Liver (tissue), 9 donors: Measurements from ENCODE around the gene GRID1. TPM values are rescaled to one million over a fixed set of nuclear protein-coding genes. Genes with fewer than 3 reads are reported as not detected.

Source experiments
- DNase-seq: peaks from one replicate; pipeline ENCODE4 v3.0.0-alpha.2; 2017; ENCODE audit warnings: low spot score
- H3K27ac ChIP-seq, 2 donors: one replicate each; pipeline ENCODE4 v1.7.0; 2013; ENCODE audit warnings: inconsistent platforms in 2 of 2, low read length in 2 of 2, control low read depth in 1 of 2, low read depth in 1 of 2, mild to moderate bottlenecking in 1 of 2
- H3K27me3 ChIP-seq, 4 donors: one replicate each; pipeline versions ENCODE4 v1.6.1 to v1.7.0; 2013; ENCODE audit warnings: low read length in 3 of 4, inconsistent platforms in 1 of 4, mild to moderate bottlenecking in 1 of 4, moderate library complexity in 1 of 4; ENCODE audit not compliant: control insufficient read depth in 4 of 4, insufficient read depth in 4 of 4
- H3K36me3 ChIP-seq, 4 donors: one replicate each; pipeline versions ENCODE4 v1.6.1 to v1.7.0; 2013; ENCODE audit warnings: low read length in 3 of 4, mild to moderate bottlenecking in 3 of 4, low read depth in 1 of 4, moderate library complexity in 1 of 4; ENCODE audit not compliant: control insufficient read depth in 4 of 4, insufficient read depth in 3 of 4
- H3K4me1 ChIP-seq, 4 donors: one replicate each; pipeline versions ENCODE4 v1.6.1 to v1.7.0; 2013; ENCODE audit warnings: low read length in 3 of 4, mild to moderate bottlenecking in 3 of 4, moderate library complexity in 1 of 4; ENCODE audit not compliant: control insufficient read depth in 4 of 4, insufficient read depth in 4 of 4
- H3K4me3 ChIP-seq, 3 donors: one replicate each; pipeline versions ENCODE4 v1.6.1 to v1.7.0; 2013; ENCODE audit warnings: low read length in 3 of 3, control low read depth in 1 of 3, low read depth in 1 of 3, mild to moderate bottlenecking in 1 of 3
- H3K9ac ChIP-seq, 2 donors: one replicate each; pipeline ENCODE4 v1.7.0; 2013; ENCODE audit warnings: low read length in 2 of 2, mild to moderate bottlenecking in 2 of 2, moderate library complexity in 2 of 2, control low read depth in 1 of 2, low read depth in 1 of 2
- H3K9me3 ChIP-seq, 4 donors: one replicate each; pipeline versions ENCODE4 v1.6.1 to v1.7.0; 2013; ENCODE audit warnings: low read length in 3 of 4; ENCODE audit not compliant: control insufficient read depth in 4 of 4
- ATF3 ChIP-seq: IDR thresholded peaks from 2 replicates; pipeline ENCODE4 v1.6.1; 2016; ENCODE audit warnings: antibody characterized with exemption
- CTCF ChIP-seq: fragments of 150-350 bp; IDR thresholded peaks from 2 replicates; pipeline ENCODE4 v1.5.1; 2017; ENCODE audit warnings: improper control_type of control experiment, low read depth, low read length; ENCODE audit not compliant: missing input control
- EGR1 ChIP-seq, 2 donors: IDR thresholded peaks; 2 replicates each; pipeline ENCODE4 v1.6.1; 2016 to 2018; ENCODE audit warnings: antibody characterized with exemption in 2 of 2, low read depth in 2 of 2
- FOXA1 ChIP-seq: IDR thresholded peaks from 2 replicates; pipeline ENCODE4 v1.6.1; 2016; ENCODE audit warnings: antibody characterized with exemption
- FOXA2 ChIP-seq: IDR thresholded peaks from 2 replicates; pipeline ENCODE4 v1.6.1; 2016; ENCODE audit warnings: antibody characterized with exemption
- GABPA ChIP-seq, 2 donors: IDR thresholded peaks in 1 of 2; conservative IDR thresholded peaks in 1 of 2; 2 replicates each; pipeline ENCODE4 v1.6.1; 2016; ENCODE audit warnings: antibody characterized with exemption in 2 of 2, mild to moderate bottlenecking in 1 of 2, moderate library complexity in 1 of 2
- HNF4A ChIP-seq, 2 donors: conservative IDR thresholded peaks; 2 replicates each; pipeline ENCODE4 v1.6.1; 2016; ENCODE audit warnings: antibody characterized with exemption in 2 of 2, mild to moderate bottlenecking in 2 of 2
- HNF4G ChIP-seq: IDR thresholded peaks from 2 replicates; pipeline ENCODE4 v1.6.1; 2016; ENCODE audit warnings: antibody characterized with exemption
- JUND ChIP-seq, 2 donors: IDR thresholded peaks; 2 replicates each; pipeline ENCODE4 v1.6.1; 2016; ENCODE audit warnings: antibody characterized with exemption in 2 of 2
- MAX ChIP-seq: IDR thresholded peaks from 2 replicates; pipeline ENCODE4 v1.6.1; 2016; ENCODE audit warnings: antibody characterized with exemption
- NR2F2 ChIP-seq: IDR thresholded peaks from 2 replicates; pipeline ENCODE4 v1.6.1; 2016; ENCODE audit warnings: antibody characterized with exemption
- RAD21 ChIP-seq, 2 donors: IDR thresholded peaks; 2 replicates each; pipeline ENCODE4 v1.6.1; 2016; ENCODE audit warnings: antibody characterized with exemption in 2 of 2, mild to moderate bottlenecking in 2 of 2
- REST ChIP-seq: IDR thresholded peaks from 2 replicates; pipeline ENCODE4 v1.6.1; 2016; ENCODE audit warnings: antibody characterized with exemption, mild to moderate bottlenecking
- RXRA ChIP-seq, 2 donors: IDR thresholded peaks; 2 replicates each; pipeline ENCODE4 v1.6.1; 2017 to 2018; ENCODE audit warnings: antibody characterized with exemption in 2 of 2, mild to moderate bottlenecking in 1 of 2
- SP1 ChIP-seq: IDR thresholded peaks from 2 replicates; pipeline ENCODE4 v1.6.1; 2018; ENCODE audit warnings: antibody characterized with exemption, mild to moderate bottlenecking
- TAF1 ChIP-seq: conservative IDR thresholded peaks from 2 replicates; pipeline ENCODE4 v1.6.1; 2016; ENCODE audit warnings: antibody characterized with exemption, mild to moderate bottlenecking
- YY1 ChIP-seq: IDR thresholded peaks from 2 replicates; pipeline ENCODE4 v1.6.1; 2016; ENCODE audit warnings: antibody characterized with exemption, mild to moderate bottlenecking
- ZBTB33 ChIP-seq: IDR thresholded peaks from 2 replicates; pipeline ENCODE4 v1.6.1; 2016; ENCODE audit warnings: antibody characterized with exemption
- WGBS: extraction: QIAGEN DNeasy Blood & Tissue Kit; methylation state at CpG from one replicate; pipeline ENCODE4 v1.1.7; 2013; 5-methylcytosine and 5-hydroxymethylcytosine counted together
- polyA plus RNA-seq, 2 donors: library from polyadenylated mRNA; stranded (reverse) in 1 of 2; unstranded in 1 of 2; fragments of 200-250 nt in 1 of 2; fragments of >200 nt in 1 of 2; fragmentation: Nextera tagmentation in 1 of 2; extraction: Ambion mirVana in 1 of 2; gene quantifications; one replicate each; pipeline versions ENCODE4 v1.2.1 to v1.2.3, GENCODE V29; 2013 to 2015
- total RNA-seq, 2 donors: library from RNA; depleted of rRNA; stranded (reverse); fragments of >200 nt; gene quantifications; one replicate each; pipeline ENCODE4 v1.2.3, GENCODE V29; 2014
- donor health status: healthy.
- donor health status: healthy.
- donor health status: healthy.
- donor health status: healthy.
- donor health status: healthy.

Gene GRID1
- total and polyA plus RNA-seq, 4 donors, result 0.09 to 0.17 (median 0.14) TPM; not detected in 1

GRCh38 chr10:86104156-86104555 is 262.4 kb downstream of the GRID1 start:
- no peak overlapping the region for H3K27ac ChIP-seq
- H3K4me3 ChIP-seq, result no peak overlapping the region
- 81% methylated on average over 5 of the region's 5 CpGs for WGBS
- H3K9me3 ChIP-seq, result no peaks in the 10 kb centered on the region
- DNase-seq, result no peak
- no peaks in the 10 kb centered on the region for H3K4me1 ChIP-seq
- no peaks in the 10 kb centered on the region for H3K27me3 ChIP-seq
- H3K36me3 ChIP-seq, result no peaks in the 10 kb centered on the region
- no peak overlapping the region for H3K9ac ChIP-seq
- TF ChIP-seq GABPA (IDR thresholded peaks at IDR 0.05 in 1 of 2, conservative IDR thresholded peaks at IDR 0.05 in 1 of 2) (no peak), EGR1 (IDR thresholded peaks at IDR 0.05; ENCODE audit: low read depth in 2 of 2) (no peak), TAF1 (no peak), REST (no peak), HNF4G (no peak), CTCF (no peak), FOXA2 (no peak), RAD21 (IDR thresholded peaks at IDR 0.05) (no peak), FOXA1 (no peak), ZBTB33 (no peak), NR2F2 (no peak), JUND (IDR thresholded peaks at IDR 0.05) (no peak), RXRA (IDR thresholded peaks at IDR 0.05) (no peak), ATF3 (no peak), HNF4A (conservative IDR thresholded peaks at IDR 0.05) (no peak), YY1 (no peak), MAX (no peak), SP1 (no peak)
